GM21737 (cell line): ENCODE data around the gene CAMSAP2.

Experiments
- ATAC-seq: cut with Tn5 transposase; IDR thresholded peaks from one replicate; pipeline ENCODE4 v1.9.1; 2021; ENCODE audit warnings: mild to moderate bottlenecking, moderate library complexity; ENCODE audit not compliant: unreplicated experiment

Gene CAMSAP2

GRCh38 chr1:200877010-200877409 lies 138.3 kb downstream of the CAMSAP2 start:
- ATAC-seq: no peak

GRCh38 chr1:200877839-200878551 lies 139.3 kb downstream of the CAMSAP2 start:
- peak; percentile 76 for ATAC-seq

- peak; percentile 53 for ATAC-seq
These were observed 141.5 kb downstream of the CAMSAP2 start for GRCh38 chr1:200880212-200880611.

GRCh38 chr1:200883118-200883517 lies 144.4 kb downstream of the CAMSAP2 start:
- no peak for ATAC-seq

GRCh38 chr1:200885623-200886402 lies 147.1 kb downstream of the CAMSAP2 start:
- no peak for ATAC-seq

GRCh38 chr1:200886594-200886993 lies 147.9 kb downstream of the CAMSAP2 start:
- ATAC-seq: no peak

- no peak for ATAC-seq
These were observed 148.3 kb downstream of the CAMSAP2 start for GRCh38 chr1:200887036-200887435.

GRCh38 chr1:200887772-200888348 lies 149.2 kb downstream of the CAMSAP2 start:
- ATAC-seq: no peak

GRCh38 chr1:200888349-200888838 lies 149.7 kb downstream of the CAMSAP2 start:
- peak; percentile 87 for ATAC-seq

GRCh38 chr1:200889571-200889970 lies 150.9 kb downstream of the CAMSAP2 start:
- no peak for ATAC-seq

GRCh38 chr1:200890027-200890426 lies 151.3 kb downstream of the CAMSAP2 start:
- ATAC-seq: no peak

GRCh38 chr1:200890818-200891773 lies 152.4 kb downstream of the CAMSAP2 start:
- no peak for ATAC-seq

GRCh38 chr1:200891774-200892157 lies 153.1 kb downstream of the CAMSAP2 start:
- no peak for ATAC-seq

GRCh38 chr1:200892546-200892945 lies 153.9 kb downstream of the CAMSAP2 start:
- no peak for ATAC-seq

GRCh38 chr1:200892958-200893357 lies 154.3 kb downstream of the CAMSAP2 start:
- ATAC-seq: no peak

GRCh38 chr1:200893411-200893901 lies 154.8 kb downstream of the CAMSAP2 start:
- ATAC-seq: no peak

GRCh38 chr1:200894712-200895442 lies 156.2 kb downstream of the CAMSAP2 start, which contains the start of gene INAVA:
INAVA (plus strand) TSS chr1:200894900; CDS start chr1:200898401, 3,501 bp downstream.
- no peak for ATAC-seq

- ATAC-seq: no peak
These were observed 156.7 kb downstream of the CAMSAP2 start for GRCh38 chr1:200895443-200895789.

GRCh38 chr1:200895801-200896530 lies 157.3 kb downstream of the CAMSAP2 start:
- ATAC-seq: peak; percentile 51
